GM12865 (cell line): ENCODE data around the gene FETUB.
A peak's percentile ranks its signal among the peaks of the same experiment; 100 is the strongest.

ENCODE experiments used
- DNase-seq: peaks from one replicate; pipeline ENCODE4 v3.0.0; 2010; ENCODE audit warnings: low read depth
- H3K4me3 ChIP-seq: 2 replicates; pipeline ENCODE4 v1.5.1; 2011; ENCODE audit warnings: mild to moderate bottlenecking, low read depth, low read length, control low read depth
- TF ChIP-seq, protein P1 (sequence below): IDR thresholded peaks from 2 replicates; pipeline ENCODE4 v1.5.1; 2011; ENCODE audit warnings: low read length, control low read depth, low read depth, inconsistent platforms; ENCODE audit not compliant: insufficient read depth; ENCODE audit errors: missing control alignments

The FETUB gene

DNA sequence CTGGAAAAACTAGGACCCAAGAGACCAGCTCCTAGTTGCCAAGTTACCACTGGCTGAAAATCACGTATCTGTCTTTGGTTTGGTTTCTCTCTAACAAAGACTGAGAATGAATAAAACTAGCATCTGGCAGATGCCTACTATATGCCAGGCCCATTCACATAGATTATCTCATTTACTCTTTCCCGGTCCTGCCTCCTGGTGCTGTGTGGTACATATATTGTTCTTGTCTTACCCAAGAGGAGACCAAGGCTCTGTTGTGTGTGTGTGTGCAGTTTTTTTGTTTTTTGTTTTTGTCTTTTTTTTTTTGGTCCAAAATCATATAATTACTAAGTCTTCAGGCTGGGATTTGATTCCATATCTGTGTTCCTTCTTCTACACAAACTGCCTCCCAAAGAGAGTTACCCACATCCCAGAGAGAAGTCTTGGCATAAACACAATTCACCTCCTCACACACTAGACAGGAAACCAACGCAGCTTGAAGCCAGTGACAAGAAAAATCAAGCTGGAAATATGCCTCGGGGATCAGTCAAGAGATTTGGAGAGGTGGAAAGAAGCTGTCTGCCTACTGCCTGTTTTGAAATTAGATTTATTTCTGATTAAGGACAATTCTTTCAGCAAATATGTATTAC, 26.4 kb upstream of the FETUB start:
- no peak overlapping the region for H3K4me3 ChIP-seq
- DNase-seq = no peak
- TF ChIP-seq, protein P1, sequence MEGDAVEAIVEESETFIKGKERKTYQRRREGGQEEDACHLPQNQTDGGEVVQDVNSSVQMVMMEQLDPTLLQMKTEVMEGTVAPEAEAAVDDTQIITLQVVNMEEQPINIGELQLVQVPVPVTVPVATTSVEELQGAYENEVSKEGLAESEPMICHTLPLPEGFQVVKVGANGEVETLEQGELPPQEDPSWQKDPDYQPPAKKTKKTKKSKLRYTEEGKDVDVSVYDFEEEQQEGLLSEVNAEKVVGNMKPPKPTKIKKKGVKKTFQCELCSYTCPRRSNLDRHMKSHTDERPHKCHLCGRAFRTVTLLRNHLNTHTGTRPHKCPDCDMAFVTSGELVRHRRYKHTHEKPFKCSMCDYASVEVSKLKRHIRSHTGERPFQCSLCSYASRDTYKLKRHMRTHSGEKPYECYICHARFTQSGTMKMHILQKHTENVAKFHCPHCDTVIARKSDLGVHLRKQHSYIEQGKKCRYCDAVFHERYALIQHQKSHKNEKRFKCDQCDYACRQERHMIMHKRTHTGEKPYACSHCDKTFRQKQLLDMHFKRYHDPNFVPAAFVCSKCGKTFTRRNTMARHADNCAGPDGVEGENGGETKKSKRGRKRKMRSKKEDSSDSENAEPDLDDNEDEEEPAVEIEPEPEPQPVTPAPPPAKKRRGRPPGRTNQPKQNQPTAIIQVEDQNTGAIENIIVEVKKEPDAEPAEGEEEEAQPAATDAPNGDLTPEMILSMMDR = no peak

DNA sequence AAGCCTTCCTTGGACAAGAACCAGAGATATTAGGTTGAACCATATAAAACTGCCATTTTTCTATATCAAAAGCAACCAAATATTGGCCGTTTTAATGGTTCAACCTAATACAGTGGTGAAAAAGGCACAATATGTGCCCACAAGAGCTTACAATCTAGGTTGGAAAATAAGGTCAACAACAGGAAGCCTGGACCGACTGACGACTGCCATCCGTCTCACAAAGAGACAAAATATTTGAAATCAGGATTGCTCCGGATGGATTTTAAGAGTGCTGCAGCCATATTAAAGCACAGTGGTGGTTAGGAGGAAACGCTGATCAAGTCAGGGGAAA, 26.0 kb upstream of the FETUB start:
- no peak for DNase-seq
- no peak overlapping the region for H3K4me3 ChIP-seq
- TF ChIP-seq, protein P1 = no peak

DNA sequence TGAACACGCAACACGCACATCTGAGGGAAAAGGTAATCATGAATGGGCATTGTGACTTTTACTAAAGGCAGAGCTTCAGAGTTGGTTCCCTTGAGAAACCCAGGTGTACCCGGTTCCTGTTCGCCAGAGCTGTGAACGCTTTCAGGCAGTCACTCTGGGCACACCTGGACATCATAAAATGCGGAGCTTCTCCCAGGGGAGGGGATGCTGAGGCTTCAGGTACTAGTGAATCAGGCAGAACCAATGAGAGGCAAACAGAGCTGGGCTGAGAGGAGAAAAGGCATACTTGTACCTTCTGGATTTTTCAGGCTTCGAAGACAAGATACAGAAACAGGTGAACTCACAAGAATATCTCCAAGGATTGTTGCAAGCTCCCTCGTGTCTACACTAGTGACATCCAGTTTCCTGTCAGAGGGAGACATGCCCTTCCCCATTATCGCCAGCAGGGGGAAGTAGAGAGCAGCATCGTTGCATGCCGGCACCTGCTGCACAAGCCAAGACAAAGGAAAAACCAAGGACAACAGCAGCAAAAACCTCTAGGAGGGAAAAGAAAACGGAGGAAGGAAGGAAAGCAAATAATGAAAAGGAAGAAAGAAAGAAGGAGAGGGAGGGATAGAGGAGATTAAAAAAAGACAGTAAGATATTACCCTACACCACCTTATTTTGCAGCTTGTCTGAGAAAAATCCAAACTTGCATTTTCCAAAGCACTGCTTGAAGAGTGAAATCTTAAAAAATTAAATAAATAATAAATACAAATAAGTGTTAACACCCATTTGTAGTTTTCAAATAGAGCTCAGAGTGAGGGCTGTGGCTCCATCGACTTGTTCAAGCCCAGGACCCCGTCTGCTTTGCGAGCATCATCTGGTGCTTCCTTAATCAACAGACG, 25.4 kb upstream of the FETUB start:
- H3K4me3 ChIP-seq = no peak overlapping the region
- peak; percentile 78 for DNase-seq
- TF ChIP-seq, protein P1 = peak; percentile 96

DNA sequence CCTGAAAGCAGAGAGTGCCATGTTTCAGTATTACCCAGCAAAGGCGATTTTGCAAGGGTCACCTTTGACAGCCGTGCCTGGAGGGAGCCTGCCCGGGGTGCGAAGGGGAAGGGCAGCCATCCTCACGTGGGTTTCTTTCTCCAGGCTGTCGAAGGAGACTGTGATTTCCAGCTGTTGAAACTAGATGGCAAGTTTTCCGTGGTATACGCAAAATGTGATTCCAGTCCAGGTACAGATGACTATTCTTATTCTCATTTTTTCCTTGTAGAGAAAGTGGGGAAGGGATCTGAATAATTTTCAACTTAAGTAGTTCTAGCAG, 23.9 kb upstream of the FETUB start:
- DNase-seq = no peak
- no peak overlapping the region for H3K4me3 ChIP-seq
- TF ChIP-seq, protein P1 = no peak

DNA sequence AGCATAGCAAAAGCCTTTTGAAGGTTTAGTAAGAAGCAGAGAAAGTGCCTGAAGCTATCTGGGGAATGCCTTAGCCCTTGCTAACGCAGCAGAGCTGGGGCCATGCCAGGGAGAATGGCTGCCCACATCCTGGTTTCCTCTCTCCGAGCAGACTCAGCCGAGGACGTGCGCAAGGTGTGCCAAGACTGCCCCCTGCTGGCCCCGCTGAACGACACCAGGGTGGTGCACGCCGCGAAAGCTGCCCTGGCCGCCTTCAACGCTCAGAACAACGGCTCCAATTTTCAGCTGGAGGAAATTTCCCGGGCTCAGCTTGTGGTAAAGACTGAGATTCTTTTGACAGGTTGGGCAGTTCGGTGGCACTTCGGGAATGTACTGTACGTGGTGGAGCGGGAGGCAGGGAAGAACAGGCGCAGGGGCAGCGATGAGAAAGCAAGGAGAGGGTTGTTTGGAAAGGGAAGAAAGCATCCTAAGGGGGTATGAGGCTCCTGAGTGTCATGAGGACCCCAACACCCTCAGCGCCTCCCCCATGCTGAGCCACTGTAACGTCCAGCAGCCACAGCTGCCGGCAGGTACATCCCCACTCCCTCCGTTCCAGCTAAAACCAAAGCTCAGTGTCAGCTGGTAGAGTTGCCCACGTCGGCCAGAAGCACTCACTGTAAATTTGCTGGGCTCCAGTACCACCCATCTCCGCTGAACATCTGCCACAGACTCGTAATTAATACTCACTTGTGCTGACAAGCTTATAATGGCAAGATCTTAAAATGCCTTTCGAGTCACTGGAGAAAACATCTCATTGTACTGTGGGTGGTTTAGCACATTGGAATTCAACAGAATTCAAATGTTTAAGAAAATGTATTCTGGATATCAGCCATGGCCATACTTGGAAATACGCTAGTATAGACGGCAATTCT, 22.9 kb upstream of the FETUB start:
- DNase-seq = peak; percentile 93
- H3K4me3 ChIP-seq = no peak overlapping the region
- TF ChIP-seq, protein P1 = peak; percentile 94

DNA sequence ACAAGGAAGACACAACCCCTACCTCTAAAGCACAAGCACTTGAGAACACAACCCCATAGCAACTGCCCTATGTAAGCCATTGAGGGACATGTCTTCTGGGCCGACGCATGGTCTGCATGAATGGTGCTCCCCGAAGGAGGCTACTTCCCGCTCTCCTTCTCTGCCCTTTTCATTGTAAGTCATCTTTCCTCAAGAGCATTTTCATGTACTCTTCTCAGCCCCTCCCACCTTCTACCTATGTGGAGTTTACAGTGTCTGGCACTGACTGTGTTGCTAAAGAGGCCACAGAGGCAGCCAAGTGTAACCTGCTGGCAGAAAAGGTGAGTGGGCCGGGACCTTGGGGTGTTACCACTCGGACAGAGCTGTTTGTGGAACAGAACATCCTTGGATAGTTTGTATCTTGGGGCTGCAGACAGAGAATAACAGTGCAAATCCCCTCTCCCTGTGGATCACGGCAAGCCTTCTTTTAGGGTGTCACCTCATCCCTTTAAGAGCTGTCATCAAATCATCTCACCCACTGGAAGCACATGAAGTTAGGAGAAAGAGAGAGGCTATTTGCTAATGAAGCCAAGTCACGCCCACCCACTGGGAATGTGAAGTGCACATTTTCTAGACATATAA, 21.8 kb upstream of the FETUB start:
- no peak for DNase-seq
- no peak overlapping the region for H3K4me3 ChIP-seq
- TF ChIP-seq, protein P1 = no peak
